Effector memory CD8-positive, alpha-beta T cell (primary cell): ENCODE data around the gene SDF2L1.

Experiments
- ATAC-seq: fragments of 150-1000 bp; cut with Tn5 transposase; replicated peaks from 2 replicates; pipeline ENCODE4 v1.10.0; 2021; ENCODE audit warnings: mild to moderate bottlenecking, moderate library complexity
- DNase-seq, 3 experiments: peaks; one replicate each; pipeline ENCODE4 v3.0.0; 2021
- H3K27ac Mint-ChIP-seq, 2 donors: one replicate each; pipeline ENCODE4 v1.8.0; 2022; ENCODE audit warnings: mild to moderate bottlenecking in 2 of 2, mixed read lengths in 2 of 2, moderate library complexity in 2 of 2
- H3K27me3 Mint-ChIP-seq, 2 donors: one replicate each; pipeline ENCODE4 v1.8.0; 2022; ENCODE audit warnings: mixed read lengths in 2 of 2
- H3K36me3 Mint-ChIP-seq: one replicate; pipeline ENCODE4 v1.8.0; 2022; ENCODE audit warnings: mild to moderate bottlenecking, moderate library complexity, mixed read lengths; ENCODE audit not compliant: insufficient read depth
- H3K4me1 Mint-ChIP-seq, 2 donors: one replicate each; pipeline ENCODE4 v1.8.0; 2022; ENCODE audit warnings: low read depth in 2 of 2, mixed read lengths in 2 of 2
- H3K4me3 Mint-ChIP-seq, 2 donors: one replicate each; pipeline ENCODE4 v1.8.0; 2022; ENCODE audit warnings: mild to moderate bottlenecking in 2 of 2, mixed read lengths in 2 of 2, moderate library complexity in 2 of 2
- H3K9me3 Mint-ChIP-seq, 2 donors: one replicate each; pipeline ENCODE4 v1.8.0; 2022; ENCODE audit warnings: mixed read lengths in 2 of 2

SDF2L1 gene

GRCh38 chr22:21650823-21651520, 8.9 kb downstream of the SDF2L1 start:
- no peak for ATAC-seq
- H3K27me3 Mint-ChIP-seq, result no peaks in the 10 kb centered on the region
- H3K9me3 Mint-ChIP-seq, result no peaks in the 10 kb centered on the region
- H3K4me1 Mint-ChIP-seq, result peaks cover 18 to 20% of the 10 kb centered on the region in 2 donors
- peaks cover 12% of the 10 kb centered on the region for H3K36me3 Mint-ChIP-seq
- peak overlapping the region; percentile 89 to 90 for H3K4me3 Mint-ChIP-seq
- peak overlapping the region; percentile 27 to 51 for H3K27ac Mint-ChIP-seq
- no peak for DNase-seq

GRCh38 chr22:21651521-21652009, 9.5 kb downstream of the SDF2L1 start:
- DNase-seq, result no peak
- ATAC-seq, result peak; percentile 33
- H3K36me3 Mint-ChIP-seq, result peaks cover 6% of the 10 kb centered on the region
- H3K9me3 Mint-ChIP-seq, result no peaks in the 10 kb centered on the region
- H3K4me3 Mint-ChIP-seq, result peak overlapping the region; percentile 89 to 90
- peak overlapping the region; percentile 27 to 51 for H3K27ac Mint-ChIP-seq
- no peaks in the 10 kb centered on the region for H3K27me3 Mint-ChIP-seq
- H3K4me1 Mint-ChIP-seq, result peaks cover 16 to 19% of the 10 kb centered on the region in 2 donors

GRCh38 chr22:21652010-21652546, 10.0 kb downstream of the SDF2L1 start:
- no peaks in the 10 kb centered on the region for H3K9me3 Mint-ChIP-seq
- H3K27ac Mint-ChIP-seq, result peak overlapping the region; percentile 27 to 51
- no peaks in the 10 kb centered on the region for H3K27me3 Mint-ChIP-seq
- H3K4me1 Mint-ChIP-seq, result peaks cover 18 to 21% of the 10 kb centered on the region in 2 donors
- H3K36me3 Mint-ChIP-seq, result peaks cover 3% of the 10 kb centered on the region
- peak overlapping the region; percentile 89 to 90 for H3K4me3 Mint-ChIP-seq
- DNase-seq (peak; percentile 63 to 69 (median 69)), ATAC-seq (peak; percentile 97)

GRCh38 chr22:21652547-21653545, 10.7 kb downstream of the SDF2L1 start:
- Mint-ChIP-seq H3K9me3 (no peaks in the 10 kb centered on the region), H3K4me3 (peak overlapping the region; percentile 89 to 90), H3K36me3 (peaks cover 6% of the 10 kb centered on the region), H3K4me1 (peaks cover 20 to 23% of the 10 kb centered on the region in 2 donors), H3K27ac (no peak overlapping the region), H3K27me3 (no peaks in the 10 kb centered on the region)
- DNase-seq, result no peak
- no peak for ATAC-seq

- H3K9me3 Mint-ChIP-seq, result no peaks in the 10 kb centered on the region
- H3K27me3 Mint-ChIP-seq, result no peaks in the 10 kb centered on the region
- H3K4me1 Mint-ChIP-seq, result peaks cover 13 to 15% of the 10 kb centered on the region in 2 donors
- ATAC-seq (no peak), DNase-seq (no peak)
- H3K4me3 Mint-ChIP-seq, result peak overlapping the region; percentile 82 to 86
- peak overlapping the region; percentile 70 to 83 for H3K27ac Mint-ChIP-seq
- H3K36me3 Mint-ChIP-seq, result peaks cover 3% of the 10 kb centered on the region
These were observed 14.9 kb downstream of the SDF2L1 start for GRCh38 chr22:21657020-21657359.

GRCh38 chr22:21657360-21658032, 15.4 kb downstream of the SDF2L1 start:
- H3K36me3 Mint-ChIP-seq, result peaks cover 3% of the 10 kb centered on the region
- no peaks in the 10 kb centered on the region for H3K9me3 Mint-ChIP-seq
- H3K4me1 Mint-ChIP-seq, result peaks cover 11 to 14% of the 10 kb centered on the region in 2 donors
- peak; percentile 60 to 67 (median 66) for DNase-seq
- no peaks in the 10 kb centered on the region for H3K27me3 Mint-ChIP-seq
- H3K4me3 Mint-ChIP-seq, result peak overlapping the region; percentile 82 to 86
- H3K27ac Mint-ChIP-seq, result peak overlapping the region in 1 of 2 donors; percentile 83
- peak; percentile 95 for ATAC-seq

GRCh38 chr22:21659864-21660525, 17.9 kb downstream of the SDF2L1 start:
- Mint-ChIP-seq H3K9me3 (no peaks in the 10 kb centered on the region), H3K27me3 (no peaks in the 10 kb centered on the region), H3K4me3 (no peak overlapping the region), H3K4me1 (peaks cover 13 to 16% of the 10 kb centered on the region in 2 donors), H3K36me3 (peaks cover 3% of the 10 kb centered on the region), H3K27ac (no peak overlapping the region)
- ATAC-seq, result no peak
- no peak for DNase-seq

- Mint-ChIP-seq H3K4me3 (no peak overlapping the region), H3K27ac (no peak overlapping the region), H3K4me1 (peaks cover 19 to 23% of the 10 kb centered on the region in 2 donors), H3K36me3 (peaks cover 3% of the 10 kb centered on the region), H3K27me3 (no peaks in the 10 kb centered on the region), H3K9me3 (no peaks in the 10 kb centered on the region)
- no peak for DNase-seq
- ATAC-seq, result no peak
These were observed 18.8 kb downstream of the SDF2L1 start for GRCh38 chr22:21660904-21661303.

- H3K27me3 Mint-ChIP-seq, result no peaks in the 10 kb centered on the region
- no peak overlapping the region for H3K27ac Mint-ChIP-seq
- no peak for DNase-seq
- peaks cover 12% of the 10 kb centered on the region for H3K36me3 Mint-ChIP-seq
- ATAC-seq, result no peak
- H3K4me1 Mint-ChIP-seq, result peaks cover 14 to 21% of the 10 kb centered on the region in 2 donors
- no peak overlapping the region for H3K4me3 Mint-ChIP-seq
- H3K9me3 Mint-ChIP-seq, result no peaks in the 10 kb centered on the region
These were observed 19.9 kb downstream of the SDF2L1 start for GRCh38 chr22:21661991-21662390.

- no peak for ATAC-seq
- Mint-ChIP-seq H3K9me3 (no peaks in the 10 kb centered on the region), H3K4me3 (peak overlapping the region in 1 of 2 donors; percentile 1), H3K4me1 (peaks cover 21 to 23% of the 10 kb centered on the region in 2 donors), H3K36me3 (peaks cover 17% of the 10 kb centered on the region), H3K27ac (no peak overlapping the region), H3K27me3 (no peaks in the 10 kb centered on the region)
- DNase-seq, result no peak
These were observed 21.6 kb downstream of the SDF2L1 start for GRCh38 chr22:21663738-21664137.

- DNase-seq, result no peak
- H3K36me3 Mint-ChIP-seq, result peaks cover 22% of the 10 kb centered on the region
- no peaks in the 10 kb centered on the region for H3K9me3 Mint-ChIP-seq
- no peaks in the 10 kb centered on the region for H3K27me3 Mint-ChIP-seq
- peaks cover 24 to 33% of the 10 kb centered on the region in 2 donors for H3K4me1 Mint-ChIP-seq
- H3K4me3 Mint-ChIP-seq, result peak overlapping the region; percentile 99 to 100
- peak overlapping the region; percentile 97 for H3K27ac Mint-ChIP-seq
- ATAC-seq, result no peak
These were observed 23.1 kb downstream of the SDF2L1 start for GRCh38 chr22:21665047-21665851.

- H3K4me1 Mint-ChIP-seq, result peaks cover 24 to 33% of the 10 kb centered on the region in 2 donors
- no peak for DNase-seq
- no peaks in the 10 kb centered on the region for H3K27me3 Mint-ChIP-seq
- H3K9me3 Mint-ChIP-seq, result no peaks in the 10 kb centered on the region
- no peak for ATAC-seq
- H3K27ac Mint-ChIP-seq, result peak overlapping the region; percentile 97
- H3K36me3 Mint-ChIP-seq, result peaks cover 36% of the 10 kb centered on the region
- peak overlapping the region; percentile 99 to 100 for H3K4me3 Mint-ChIP-seq
These were observed 24.7 kb downstream of the SDF2L1 start for GRCh38 chr22:21666786-21667185.
